HS-5 (cell line): Measurements from ENCODE around the gene OTUD7B.
"Not testable (repeated sequence)": the region's sequence is repeated elsewhere in the genome, so short reads cannot be mapped to it uniquely, and the experiment has no call there.

Experiments
- DNase-seq: peaks from one replicate; pipeline ENCODE4 v3.0.0-alpha.2; 2012; ENCODE audit warnings: low read depth

The OTUD7B gene

GRCh38 chr1:150010393-150011115, at the start of gene OTUD7B:
Gene OTUD7B (minus strand): TSS chr1:150010726. CDS start chr1:149977510, 33,216 bp downstream.
- peak; percentile 40 for DNase-seq

DNA sequence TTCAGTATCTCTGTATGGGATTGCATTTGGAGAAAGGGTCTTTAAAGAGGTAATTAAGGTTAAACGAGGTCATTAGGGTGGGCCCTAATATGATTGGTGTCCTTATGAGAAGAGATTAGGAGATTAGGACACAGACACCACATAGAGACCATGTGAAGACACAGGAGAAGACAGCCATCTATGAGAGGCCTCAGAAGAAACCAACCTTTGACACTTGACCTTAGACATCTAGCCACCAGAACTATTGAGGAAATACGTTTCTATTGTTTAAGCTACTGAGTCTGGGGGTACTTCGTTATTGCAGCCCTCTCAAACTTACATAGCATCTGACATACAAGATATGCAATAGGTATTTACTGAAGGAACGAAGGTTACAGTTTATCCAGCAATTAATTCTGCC, 49.7 kb upstream of the OTUD7B start:
- DNase-seq, result no peak

DNA sequence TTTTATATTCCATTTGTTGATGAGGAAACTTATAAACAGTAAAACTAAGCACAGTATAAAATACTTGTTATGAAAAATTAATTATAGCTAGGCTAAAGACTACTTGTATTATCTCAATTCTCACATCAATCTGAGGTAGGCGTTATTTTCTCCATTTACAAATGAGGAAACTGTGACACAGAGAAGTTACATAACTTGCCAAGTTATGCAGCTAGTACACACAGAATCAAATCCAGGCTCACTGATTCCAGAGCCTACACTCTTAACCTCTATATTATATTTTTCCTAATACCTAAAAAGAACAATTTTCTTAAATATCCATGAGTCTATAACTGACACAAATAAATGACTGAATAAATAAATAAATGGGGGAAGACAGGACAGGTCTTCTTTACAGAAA, 45.9 kb upstream of the OTUD7B start:
- no peak for DNase-seq

GRCh38 chr1:150055507-150055906, 45.0 kb upstream of the OTUD7B start:
- not testable (repeated sequence) for DNase-seq

- no peak for DNase-seq
Measured at GRCh38 chr1:150053926-150054325, 43.4 kb upstream of the OTUD7B start.

DNA sequence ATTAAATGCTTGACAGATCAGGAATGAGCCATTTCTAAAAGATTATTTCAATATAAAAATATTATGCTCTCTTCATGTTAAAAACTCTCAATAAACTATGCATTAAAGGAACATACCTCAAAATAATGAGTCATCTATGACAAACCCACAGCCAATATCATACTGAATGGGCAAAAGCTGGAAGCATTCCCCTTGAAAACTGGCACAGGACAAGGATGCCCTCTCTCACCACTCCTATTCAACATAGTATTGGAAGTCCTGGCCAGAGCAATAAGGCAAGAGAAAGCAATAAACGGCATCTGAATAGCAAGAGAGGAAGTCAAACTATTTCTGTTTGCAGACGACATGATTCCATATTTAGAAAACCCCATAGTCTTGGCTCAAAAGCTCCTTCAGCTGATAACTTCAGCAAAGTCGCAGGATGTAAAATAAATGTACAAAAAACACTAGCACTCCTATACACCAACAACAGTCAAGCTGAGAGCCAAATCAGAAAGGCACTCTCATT, 41.4 kb upstream of the OTUD7B start:
- DNase-seq, result not testable (repeated sequence)

GRCh38 chr1:150051089-150051373, 40.5 kb upstream of the OTUD7B start:
- no peak for DNase-seq

DNA sequence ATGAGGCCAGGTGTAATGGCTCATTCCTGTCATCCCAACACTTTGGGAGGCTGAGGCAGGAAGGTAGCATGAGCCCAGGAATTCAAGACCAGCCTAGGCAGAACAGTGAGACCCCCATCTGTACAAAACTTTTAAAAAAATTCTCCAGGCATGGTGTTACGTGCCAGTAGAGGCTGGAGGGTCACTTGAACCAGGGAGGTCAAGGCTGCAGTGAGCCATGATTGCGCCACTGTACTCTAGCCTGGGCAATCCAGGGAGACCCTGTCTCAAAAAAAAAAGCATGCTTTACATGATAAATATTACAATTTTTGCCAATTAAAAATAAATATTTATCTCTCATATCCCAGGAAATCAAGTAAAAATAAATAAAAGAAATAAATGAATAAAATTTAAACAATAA, 39.4 kb upstream of the OTUD7B start:
- DNase-seq, result no peak

GRCh38 chr1:150034336-150034735, 23.8 kb upstream of the OTUD7B start:
- DNase-seq, result no peak

GRCh38 chr1:150028322-150028721, 17.8 kb upstream of the OTUD7B start:
- DNase-seq, result no peak

DNA sequence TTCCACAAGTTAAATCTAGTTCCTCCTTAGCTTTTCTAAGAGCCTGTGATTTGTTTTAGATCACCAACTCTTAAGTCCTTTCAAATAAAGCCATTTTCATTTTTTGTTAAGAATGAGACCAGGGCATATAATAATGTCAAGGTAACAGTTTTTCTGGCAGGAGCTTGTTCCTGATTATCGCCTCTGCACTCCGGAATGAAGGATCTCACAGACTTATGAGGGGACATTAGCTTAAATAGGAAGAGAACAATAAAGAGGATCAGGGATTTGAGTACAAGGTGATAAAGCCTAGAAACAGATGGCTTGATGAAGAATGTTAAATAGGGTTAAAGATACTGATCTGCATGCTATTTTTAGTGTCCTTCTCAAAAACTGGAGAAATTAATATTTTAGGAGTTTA, 13.6 kb upstream of the OTUD7B start:
- no peak for DNase-seq

DNA sequence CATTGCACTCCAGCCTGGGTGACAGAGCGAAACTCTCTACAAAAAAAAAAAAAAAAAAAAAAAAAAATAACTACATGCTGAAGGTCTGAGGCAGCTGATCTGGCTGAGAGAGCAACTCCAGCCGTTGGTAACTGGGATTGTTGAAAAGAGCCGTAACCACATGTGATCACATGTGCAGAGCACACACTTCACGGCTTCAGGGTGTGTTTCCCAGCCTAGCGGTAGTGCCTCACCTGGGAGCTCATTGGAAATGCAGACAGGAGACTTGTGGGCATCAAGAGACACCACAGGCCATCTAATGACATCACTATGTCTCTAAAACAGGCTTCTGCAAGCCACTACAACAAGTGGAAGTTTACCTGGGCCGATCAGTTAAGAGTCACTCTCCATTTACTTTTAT, 11.8 kb upstream of the OTUD7B start:
- DNase-seq, result no peak

DNA sequence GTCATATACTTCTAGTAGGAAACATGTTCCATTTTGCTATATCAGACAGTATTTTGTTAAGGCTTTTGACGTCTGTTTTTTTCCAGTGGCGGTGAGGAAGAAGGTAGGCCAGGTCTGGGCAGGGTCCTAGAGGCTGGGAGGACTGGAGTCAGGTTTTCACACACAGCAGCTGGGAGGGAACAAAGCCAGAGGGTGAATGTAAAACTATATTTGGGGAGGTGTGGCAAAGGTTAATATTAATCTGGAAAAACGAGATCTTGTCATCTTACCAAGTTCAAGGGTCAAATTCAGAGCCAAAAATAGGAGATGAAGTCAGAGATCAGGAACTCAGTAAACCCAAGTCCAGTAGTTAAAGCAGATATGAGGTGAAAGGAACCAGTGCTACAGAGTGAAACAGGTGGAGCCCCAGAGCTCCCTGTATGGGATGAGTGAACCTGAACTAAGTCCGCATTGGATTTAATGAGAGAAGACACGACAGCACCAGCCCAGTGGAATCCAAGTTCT, 10.7 kb upstream of the OTUD7B start:
- DNase-seq, result no peak

DNA sequence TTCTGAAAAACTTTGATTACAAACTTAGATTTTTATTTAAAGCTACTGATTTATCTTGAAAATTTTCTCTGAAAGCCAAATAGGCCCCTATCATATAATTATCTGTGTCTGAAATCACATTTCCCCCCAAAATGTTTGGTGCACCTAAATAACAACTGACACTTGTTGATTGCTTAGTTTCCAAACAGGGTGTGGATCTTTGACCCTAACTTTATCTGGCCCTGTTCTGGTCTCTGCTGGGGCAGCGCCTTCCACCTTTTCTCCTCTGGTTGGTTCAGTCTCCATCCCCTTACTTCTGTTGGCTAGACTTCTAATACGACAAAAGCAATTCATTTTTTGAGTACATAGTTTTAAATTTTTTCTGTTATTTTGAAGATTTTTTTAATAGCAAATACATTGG, 10.2 kb upstream of the OTUD7B start:
- DNase-seq, result no peak

DNA sequence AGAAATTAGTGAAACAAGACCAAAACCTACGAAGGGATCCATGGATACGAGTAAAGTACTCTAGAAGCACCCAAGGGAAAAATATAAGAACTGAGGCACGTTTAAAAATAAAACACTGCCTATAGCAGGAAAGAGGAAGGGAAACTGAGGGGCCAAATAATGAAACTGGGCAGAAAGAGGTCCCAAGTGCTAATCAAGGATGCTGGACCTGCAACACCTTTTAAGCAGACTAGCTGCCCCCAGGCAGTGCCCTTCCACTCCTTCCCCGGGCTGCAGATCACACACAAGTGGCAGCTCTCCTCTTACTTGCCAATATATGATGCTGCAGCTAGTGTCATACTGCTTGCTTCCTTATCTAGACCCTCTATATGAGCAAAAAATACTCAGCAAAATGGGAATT, 7.6 kb upstream of the OTUD7B start:
- DNase-seq, result no peak

GRCh38 chr1:150017206-150017750, 6.8 kb upstream of the OTUD7B start:
- DNase-seq, result no peak

DNA sequence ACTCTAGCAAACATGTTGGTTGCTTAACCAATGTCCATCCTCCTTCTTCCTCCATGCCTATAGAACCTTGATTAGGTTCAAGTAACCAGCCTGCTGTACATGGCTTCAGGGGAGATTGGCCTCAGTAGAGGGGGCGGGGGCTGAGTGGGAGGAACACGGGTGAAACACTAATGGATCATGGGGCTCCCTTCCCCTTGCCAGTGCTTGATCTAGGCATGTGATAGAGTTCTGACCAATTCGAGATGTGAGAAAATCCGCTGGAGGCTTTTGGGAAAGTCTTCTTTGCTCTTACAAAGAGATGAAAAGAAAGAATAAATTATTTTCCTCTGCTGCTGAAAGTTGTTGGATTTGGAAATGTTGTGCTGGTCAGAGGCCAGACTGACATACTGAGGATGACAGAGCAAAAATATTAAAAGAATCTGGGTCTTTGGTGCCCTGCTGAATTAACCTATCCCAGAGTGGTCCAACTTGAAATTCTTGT, 5.2 kb upstream of the OTUD7B start:
- no peak for DNase-seq

DNA sequence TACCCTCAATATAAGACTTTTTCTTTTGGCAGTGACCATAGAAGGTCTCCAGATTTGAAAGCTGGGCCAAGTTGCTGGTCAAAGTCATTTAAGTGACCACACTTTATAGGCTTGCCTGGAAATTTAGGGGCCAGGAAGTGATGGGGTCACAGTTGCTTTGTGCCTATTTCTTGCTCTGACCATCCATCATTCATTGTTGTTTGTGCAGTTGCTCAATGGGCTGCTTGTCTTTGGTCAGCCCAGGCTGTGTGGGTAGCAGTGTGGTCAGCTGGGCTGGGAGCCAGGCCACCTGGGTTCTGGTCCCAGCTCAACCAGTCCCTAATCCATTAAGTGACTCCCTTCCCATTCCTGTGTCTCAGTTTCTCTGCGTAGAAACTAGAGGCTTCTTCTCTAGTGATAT, 2.1 kb upstream of the OTUD7B start:
- DNase-seq, result no peak

DNA sequence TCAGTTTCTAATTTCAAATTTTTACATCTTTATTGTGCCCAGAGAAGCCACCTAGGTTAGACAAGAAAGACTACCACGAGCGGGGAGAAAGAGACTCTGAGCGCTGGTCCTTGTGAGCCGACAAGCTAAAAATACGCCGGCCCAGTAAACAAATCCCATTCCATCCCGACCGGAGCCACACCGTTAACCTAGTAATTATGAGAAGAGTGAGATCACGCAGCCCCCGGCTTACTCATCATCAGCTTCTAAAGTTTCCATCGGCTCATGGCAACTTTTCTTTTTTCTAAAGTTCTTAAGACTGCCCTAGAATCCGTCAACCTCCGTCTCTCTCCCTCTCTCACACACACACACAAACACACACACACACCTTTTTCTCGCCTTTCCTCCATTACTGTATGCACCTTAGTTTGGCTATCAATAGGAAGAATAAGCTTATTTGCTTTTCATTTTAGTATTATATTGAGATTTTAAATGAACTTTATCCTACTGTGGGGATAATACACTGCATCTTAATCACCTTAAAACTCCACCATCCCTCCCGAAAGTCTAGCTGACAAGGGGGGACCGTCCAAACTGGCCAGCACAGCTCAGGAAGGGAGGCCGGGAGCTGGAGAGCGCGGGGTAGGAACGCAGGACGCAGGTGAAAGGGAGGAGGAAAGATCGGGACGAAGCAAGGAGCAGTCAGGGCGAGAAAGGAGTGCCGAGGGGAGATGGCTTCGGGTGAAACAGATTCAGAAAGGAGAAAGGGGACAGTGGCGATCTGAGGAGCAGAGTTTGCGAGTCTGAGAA, 728 bp downstream of the OTUD7B start:
- peak; percentile 53 for DNase-seq

DNA sequence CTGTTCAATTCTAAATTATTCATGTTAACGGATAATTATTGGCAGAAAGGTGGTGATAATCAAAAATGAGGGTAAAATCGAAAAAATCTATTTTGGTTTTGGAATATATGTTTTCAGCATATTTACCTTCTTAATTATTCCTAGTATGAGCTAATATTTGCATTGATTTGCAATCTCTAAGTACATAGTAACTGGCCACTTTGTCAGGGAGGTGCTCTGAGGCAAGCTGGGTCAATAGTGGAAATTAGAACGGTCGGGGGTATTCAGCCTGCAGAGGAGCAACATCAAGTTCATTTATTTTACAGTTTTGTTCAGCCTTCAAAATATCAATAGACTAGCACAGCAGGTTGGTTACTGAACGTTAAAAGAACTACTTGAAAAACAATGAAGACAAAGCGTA, 1.8 kb downstream of the OTUD7B start:
- no peak for DNase-seq

- peak; percentile 13 for DNase-seq
Measured at GRCh38 chr1:150006881-150007421, 3.6 kb downstream of the OTUD7B start.

DNA sequence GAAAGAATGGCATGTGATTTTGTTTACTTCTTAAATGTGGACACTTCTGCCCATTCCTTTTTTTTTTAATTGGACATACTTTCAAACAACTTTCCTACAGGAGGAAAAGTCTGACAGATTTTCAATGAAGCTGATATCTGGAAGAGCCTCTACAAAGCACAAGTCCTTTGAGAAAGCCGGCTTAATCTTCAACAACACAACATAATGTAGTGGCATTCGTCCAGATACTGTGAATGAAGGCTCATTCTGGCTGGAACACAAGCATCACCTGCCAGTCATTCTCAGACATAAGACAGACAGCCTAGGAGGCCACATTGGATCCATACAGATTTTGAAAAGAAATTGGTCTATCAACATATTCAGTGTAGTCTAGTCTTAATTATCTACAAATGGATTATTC, 4.9 kb downstream of the OTUD7B start:
- DNase-seq, result no peak

DNA sequence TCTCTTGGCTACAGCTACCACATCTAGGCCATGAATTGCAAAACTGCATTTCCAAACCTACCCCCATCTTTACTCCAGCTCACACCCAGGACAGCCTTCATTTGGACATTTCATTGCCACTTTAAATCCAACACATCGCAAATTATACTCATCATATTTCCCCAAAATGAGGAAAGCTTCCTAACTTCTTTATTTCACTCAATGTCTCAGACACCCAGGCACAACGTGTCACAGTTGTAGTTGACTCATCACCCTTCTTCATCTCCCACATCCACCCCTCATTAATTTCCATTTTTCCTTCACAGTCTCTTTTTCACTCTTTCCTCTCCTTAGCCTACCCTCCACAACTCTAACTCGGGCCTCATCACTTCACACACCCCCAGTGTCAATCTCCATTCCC, 6.7 kb downstream of the OTUD7B start:
- DNase-seq, result no peak
